HPDE6-E6E7 (cell line): Measurements from ENCODE around the gene CILP2.

Experiments
- DNase-seq: peaks from one replicate; pipeline ENCODE4 v3.0.0; 2011; ENCODE audit warnings: missing footprints; ENCODE audit errors: extremely low spot score

Gene CILP2, protein sequence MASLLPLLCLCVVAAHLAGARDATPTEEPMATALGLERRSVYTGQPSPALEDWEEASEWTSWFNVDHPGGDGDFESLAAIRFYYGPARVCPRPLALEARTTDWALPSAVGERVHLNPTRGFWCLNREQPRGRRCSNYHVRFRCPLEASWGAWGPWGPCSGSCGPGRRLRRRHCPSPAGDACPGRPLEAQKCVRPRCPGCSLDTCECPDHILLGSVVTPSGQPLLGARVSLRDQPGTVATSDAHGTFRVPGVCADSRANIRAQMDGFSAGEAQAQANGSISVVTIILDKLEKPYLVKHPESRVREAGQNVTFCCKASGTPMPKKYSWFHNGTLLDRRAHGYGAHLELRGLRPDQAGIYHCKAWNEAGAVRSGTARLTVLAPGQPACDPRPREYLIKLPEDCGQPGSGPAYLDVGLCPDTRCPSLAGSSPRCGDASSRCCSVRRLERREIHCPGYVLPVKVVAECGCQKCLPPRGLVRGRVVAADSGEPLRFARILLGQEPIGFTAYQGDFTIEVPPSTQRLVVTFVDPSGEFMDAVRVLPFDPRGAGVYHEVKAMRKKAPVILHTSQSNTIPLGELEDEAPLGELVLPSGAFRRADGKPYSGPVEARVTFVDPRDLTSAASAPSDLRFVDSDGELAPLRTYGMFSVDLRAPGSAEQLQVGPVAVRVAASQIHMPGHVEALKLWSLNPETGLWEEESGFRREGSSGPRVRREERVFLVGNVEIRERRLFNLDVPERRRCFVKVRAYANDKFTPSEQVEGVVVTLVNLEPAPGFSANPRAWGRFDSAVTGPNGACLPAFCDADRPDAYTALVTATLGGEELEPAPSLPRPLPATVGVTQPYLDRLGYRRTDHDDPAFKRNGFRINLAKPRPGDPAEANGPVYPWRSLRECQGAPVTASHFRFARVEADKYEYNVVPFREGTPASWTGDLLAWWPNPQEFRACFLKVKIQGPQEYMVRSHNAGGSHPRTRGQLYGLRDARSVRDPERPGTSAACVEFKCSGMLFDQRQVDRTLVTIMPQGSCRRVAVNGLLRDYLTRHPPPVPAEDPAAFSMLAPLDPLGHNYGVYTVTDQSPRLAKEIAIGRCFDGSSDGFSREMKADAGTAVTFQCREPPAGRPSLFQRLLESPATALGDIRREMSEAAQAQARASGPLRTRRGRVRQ

GRCh38 chr19:19538061-19538784, at the start of gene CILP2:
TSS of gene CILP2 (plus strand) at chr19:19538265. CDS start at chr19:19538350, 85 bp downstream.
- peak; percentile 49 for DNase-seq

GRCh38 chr19:19488875-19489690, 49.0 kb upstream of the CILP2 start:
- peak; percentile 79 for DNase-seq

DNA sequence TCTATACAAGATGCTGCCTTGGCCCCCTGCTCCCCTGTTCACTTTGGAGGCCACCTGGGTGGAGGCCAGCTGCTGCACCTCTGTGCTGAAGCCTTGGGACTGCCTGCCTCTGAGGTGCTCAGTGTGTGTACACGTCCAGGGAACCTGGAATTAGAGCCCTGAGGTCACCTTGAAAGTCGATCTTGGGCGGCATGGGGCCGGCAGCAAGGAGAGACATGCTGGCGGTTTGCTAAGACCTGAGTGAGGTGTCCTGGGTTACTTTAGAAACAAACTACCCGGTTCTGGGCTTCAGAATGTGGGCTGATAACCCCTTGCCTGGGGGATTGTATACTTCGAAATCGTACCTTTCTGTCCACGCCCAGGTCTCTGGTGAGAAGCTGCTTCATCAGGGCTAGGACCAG, 48.3 kb upstream of the CILP2 start:
- no peak for DNase-seq

GRCh38 chr19:19490214-19490968, 47.7 kb upstream of the CILP2 start:
- DNase-seq, result peak; percentile 67

GRCh38 chr19:19491321-19492025, 46.6 kb upstream of the CILP2 start:
- DNase-seq, result no peak

GRCh38 chr19:19492026-19492610, 45.9 kb upstream of the CILP2 start:
- no peak for DNase-seq

DNA sequence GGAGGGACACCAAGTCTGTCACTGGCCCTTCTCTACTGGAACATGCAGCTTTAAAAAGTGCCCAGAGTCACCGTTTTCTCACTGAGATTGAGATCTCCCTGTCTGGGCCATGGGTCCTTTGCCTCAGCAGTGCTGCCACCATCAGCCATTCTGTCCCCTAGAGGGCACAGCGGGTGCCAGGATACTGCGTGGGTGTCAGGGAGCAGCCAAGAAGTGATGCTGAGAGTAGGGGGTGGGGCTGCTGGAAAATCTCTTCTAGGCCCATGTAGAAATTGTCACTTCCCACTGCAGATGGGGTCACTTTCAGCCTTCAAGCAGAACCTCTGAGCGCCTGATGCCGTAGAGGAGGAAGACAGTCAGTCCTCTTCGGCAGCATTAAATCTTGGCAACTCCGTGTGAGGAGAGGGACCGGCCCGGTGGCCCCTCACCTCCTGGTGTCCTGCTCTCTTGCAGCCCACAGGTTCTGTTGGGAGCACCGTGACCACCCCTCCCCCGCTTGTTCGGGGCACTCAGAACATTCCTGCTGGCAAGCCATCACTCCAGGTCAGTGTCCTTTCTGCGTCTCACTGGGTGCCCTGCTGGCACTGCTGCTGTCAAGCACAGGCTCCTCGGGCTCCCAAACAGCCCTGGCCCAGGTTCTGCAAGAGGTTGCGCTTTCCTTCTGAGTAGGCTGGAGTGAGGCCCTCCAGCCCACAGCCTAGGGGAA, 44.1 kb upstream of the CILP2 start:
- DNase-seq, result no peak

- DNase-seq, result no peak
These were observed 42.2 kb upstream of the CILP2 start for GRCh38 chr19:19495614-19496603.

DNA sequence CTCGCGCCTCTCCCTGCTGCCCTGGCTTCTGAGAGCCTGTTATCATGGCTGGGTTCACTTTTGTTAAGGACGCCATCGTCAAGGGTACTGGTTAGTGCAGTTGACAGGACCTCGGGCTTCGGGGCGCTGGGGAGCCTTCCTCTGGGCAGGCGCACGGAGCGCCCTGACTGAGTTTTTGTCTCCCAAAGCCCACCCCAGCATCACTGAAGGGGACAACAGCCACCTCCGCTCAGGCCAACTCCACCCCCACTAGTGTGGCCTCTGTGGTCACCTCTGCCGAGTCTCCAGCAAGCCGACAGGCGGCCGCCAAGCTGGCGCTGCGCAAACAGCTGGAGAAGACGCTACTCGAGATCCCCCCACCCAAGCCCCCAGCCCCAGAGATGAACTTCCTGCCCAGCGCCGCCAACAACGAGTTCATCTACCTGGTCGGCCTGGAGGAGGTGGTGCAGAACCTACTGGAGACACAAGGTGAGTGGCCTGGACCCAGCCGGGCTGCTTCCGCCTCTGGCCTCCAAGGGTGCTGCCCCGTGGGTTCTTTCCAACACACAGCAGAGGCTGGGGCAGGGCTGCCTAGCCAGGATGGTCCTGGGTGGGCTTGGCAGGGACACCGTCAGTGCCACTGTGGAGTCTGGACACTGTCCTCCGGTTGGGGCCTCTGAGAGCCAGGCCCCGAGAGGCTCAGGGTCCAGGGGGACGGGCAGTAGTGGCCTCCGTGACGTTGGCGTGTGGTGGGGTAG, 39.6 kb upstream of the CILP2 start:
- no peak for DNase-seq

DNA sequence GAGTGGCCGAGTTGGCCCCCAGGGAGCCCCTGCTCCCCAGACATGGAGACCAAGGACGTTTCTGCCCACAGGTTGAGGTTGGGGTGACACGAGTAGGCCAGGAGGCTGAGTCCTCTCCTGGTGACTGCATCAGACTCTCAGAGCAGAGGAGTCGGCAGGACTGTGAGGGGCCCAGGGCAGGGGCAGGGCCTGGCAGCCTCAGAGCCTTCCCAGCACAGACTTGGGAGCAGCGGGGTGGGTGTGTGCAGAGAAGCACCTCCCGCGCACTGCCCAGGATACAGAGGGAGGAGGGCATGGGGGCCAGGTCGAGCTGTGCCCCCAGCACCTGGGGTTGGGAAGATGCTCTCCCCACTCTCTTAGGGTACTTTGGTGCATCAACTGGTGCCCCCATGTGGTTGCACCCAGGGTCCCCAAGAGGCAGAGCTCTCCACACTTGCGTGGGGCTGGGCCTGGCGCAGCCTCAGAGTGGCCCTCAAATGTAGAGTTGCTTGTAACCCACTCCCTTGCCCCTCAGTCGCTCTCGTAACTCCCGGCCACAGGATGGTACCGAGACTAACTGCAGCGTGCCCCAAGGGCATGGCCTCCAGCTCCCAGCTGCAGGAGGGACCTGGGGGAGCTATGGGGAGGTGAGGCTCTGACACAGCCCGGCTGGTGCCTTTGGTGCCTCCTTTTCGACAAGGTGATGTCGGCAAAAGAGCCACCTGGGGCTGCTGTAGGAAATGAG, 38.6 kb upstream of the CILP2 start:
- no peak for DNase-seq

GRCh38 chr19:19500975-19501644, 37.0 kb upstream of the CILP2 start:
- no peak for DNase-seq

DNA sequence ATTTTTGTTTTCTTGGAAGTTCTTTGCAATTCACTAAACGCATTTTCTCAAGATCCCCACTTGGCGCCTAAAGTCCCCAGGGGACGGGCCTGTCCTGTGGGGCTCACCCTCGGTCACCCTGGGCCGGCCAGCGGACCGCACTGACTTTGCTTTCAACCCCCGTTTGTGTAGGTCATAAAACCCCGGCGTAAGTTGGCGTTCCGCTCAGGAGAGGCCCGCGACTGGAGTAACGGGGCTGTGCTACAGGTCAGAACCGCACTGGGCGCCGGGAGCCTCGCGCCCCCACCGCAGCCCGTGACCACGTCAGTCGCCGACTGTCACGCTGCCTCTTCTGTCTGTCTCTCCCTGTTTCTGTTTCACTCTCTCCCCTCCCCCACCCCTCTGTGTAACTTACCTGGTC, 36.3 kb upstream of the CILP2 start:
- no peak for DNase-seq

DNA sequence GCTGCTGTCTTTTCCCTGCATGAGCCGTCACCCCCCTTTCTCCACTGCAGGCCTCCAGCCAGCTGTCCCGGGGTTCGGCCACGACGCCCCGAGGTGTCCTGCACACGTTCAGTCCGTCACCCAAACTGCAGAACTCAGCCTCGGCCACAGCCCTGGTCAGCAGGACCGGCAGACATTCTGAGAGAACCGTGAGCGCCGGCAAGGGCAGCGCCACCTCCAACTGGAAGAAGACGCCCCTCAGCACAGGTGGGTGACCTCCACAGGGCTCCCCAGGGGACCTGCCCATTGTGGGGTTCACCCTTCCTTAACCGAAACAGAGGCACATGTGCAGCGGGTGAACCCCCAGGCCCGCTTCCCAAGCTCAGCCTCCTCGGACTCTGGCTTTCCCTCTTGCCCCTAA, 35.8 kb upstream of the CILP2 start:
- DNase-seq, result no peak

DNA sequence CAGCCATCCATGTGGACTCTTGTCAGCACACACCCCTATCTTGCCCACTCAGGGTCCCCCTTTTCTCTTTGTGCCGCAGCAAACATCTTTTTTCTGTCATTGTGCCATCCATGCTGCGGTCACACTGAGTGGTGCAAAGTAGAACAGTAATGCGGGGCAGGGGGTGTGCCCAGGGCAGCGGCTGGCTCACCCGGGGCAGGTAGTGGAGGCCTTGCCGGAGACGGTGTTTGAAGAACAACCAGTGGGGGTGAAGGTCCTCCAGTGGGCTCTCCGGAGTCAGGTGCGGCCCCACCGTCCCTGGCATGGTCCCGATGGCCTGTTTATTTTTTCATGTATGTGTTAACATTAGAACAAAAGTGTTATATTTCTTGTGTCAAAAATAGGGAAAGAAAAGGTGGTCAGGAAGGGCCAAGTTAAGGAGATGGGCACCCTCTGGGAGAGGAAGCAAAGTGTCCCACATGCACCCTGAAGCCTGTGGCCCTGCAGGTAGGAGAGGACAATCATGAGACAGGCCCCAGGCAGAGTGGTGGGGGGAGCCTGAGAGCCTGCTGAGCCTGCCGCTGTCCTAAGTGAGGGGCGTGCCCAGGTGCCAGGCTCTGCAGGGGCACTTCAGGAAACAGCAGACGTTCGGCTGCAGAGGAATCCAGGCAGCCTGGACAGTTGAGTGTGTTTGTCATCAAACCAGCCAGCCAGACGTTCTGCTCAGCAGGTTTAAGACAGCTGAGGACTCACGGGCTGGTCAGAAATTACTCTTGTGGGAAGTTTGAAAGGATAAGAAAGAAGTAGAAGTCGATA, 35.1 kb upstream of the CILP2 start:
- DNase-seq, result no peak
